ENCODE results near the gene OVOL3. TPM values are rescaled to one million over a fixed set of nuclear protein-coding genes. Genes with fewer than 3 reads are reported as not detected.

OVOL3 gene
- total and polyA plus RNA-seq, 3 donors from 2014 or later: 2.6 to 3.4 (median 3.3) TPM

- no peak for DNase-seq
- Histone ChIP-seq H3K36me3 (ENCODE audit: low read depth, missing control alignments) (no peaks in the 10 kb centered on the region), H3K4me3 (no peak overlapping the region), H3K9me3 (no peaks in the 10 kb centered on the region), H3K4me1 (no peaks in the 10 kb centered on the region), H3K27me3 (no peaks in the 10 kb centered on the region), H3K27ac (no peak overlapping the region)
- no peak for TF ChIP-seq CTCF (IDR thresholded peaks at IDR 0.05)
- no peak for TF ChIP-seq POLR2A (IDR thresholded peaks at IDR 0.05)
- WGBS, 2 donors: 89 to 94% methylated on average over 11 to 12 of the region's 12 CpGs
- intact Hi-C loops (cut with DNase I; ENCODE audit: low total_unique reads): no loop called here
These were observed 6.9 kb upstream of the OVOL3 start for GRCh38 chr19:36103842-36104552.

- DNase-seq: no peak
- TF ChIP-seq POLR2A (IDR thresholded peaks at IDR 0.05): no peak
- no peak for TF ChIP-seq CTCF (IDR thresholded peaks at IDR 0.05)
- 81 to 95% methylated on average over 6 of the region's 6 CpGs for WGBS, 2 donors
- Histone ChIP-seq H3K36me3 (ENCODE audit: low read depth, missing control alignments) (no peaks in the 10 kb centered on the region), H3K4me3 (no peak overlapping the region), H3K27ac (no peak overlapping the region), H3K27me3 (no peaks in the 10 kb centered on the region), H3K9me3 (no peaks in the 10 kb centered on the region), H3K4me1 (no peaks in the 10 kb centered on the region)
- intact Hi-C loops (cut with DNase I; ENCODE audit: low total_unique reads): no loop called here
These were observed 4.5 kb upstream of the OVOL3 start for GRCh38 chr19:36106441-36106840.

- H3K4me3 ChIP-seq: no peak overlapping the region
- no peak for DNase-seq
These were observed 4.0 kb upstream of the OVOL3 start for GRCh38 chr19:36106991-36107390.

GRCh38 chr19:36108684-36109083 lies 2.3 kb upstream of the OVOL3 start:
- H3K9me3 ChIP-seq: no peaks in the 10 kb centered on the region
- no peak overlapping the region for H3K4me3 ChIP-seq
- 93 to 100% methylated on average over 3 of the region's 3 CpGs for WGBS, 2 donors
- H3K27me3 ChIP-seq: no peaks in the 10 kb centered on the region
- peaks cover 4% of the 10 kb centered on the region for H3K4me1 ChIP-seq
- TF ChIP-seq CTCF (IDR thresholded peaks at IDR 0.05) (no peak), POLR2A (IDR thresholded peaks at IDR 0.05) (no peak)
- no peak overlapping the region for H3K27ac ChIP-seq
- DNase-seq: no peak
- no peaks in the 10 kb centered on the region for H3K36me3 ChIP-seq (ENCODE audit: low read depth, missing control alignments)
- intact Hi-C loops (cut with DNase I; ENCODE audit: low total_unique reads): no loop called here

More at GRCh38 chr19:36106991-36107390, 4.0 kb upstream of the OVOL3 start:
- Histone ChIP-seq H3K36me3 (ENCODE audit: low read depth, missing control alignments) (no peaks in the 10 kb centered on the region), H3K4me1 (no peaks in the 10 kb centered on the region), H3K9me3 (no peaks in the 10 kb centered on the region), H3K27me3 (no peaks in the 10 kb centered on the region), H3K27ac (no peak overlapping the region)
- intact Hi-C loops (cut with DNase I; ENCODE audit: low total_unique reads): no loop called here
- 89 to 100% methylated on average over 3 to 5 of the region's 5 CpGs for WGBS, 2 donors
- TF ChIP-seq CTCF (IDR thresholded peaks at IDR 0.05): no peak
- TF ChIP-seq POLR2A (IDR thresholded peaks at IDR 0.05): no peak

GRCh38 chr19:36111200-36111539 lies 227 bp downstream of the OVOL3 start:
- DNase-seq: no peak
- H3K9me3 ChIP-seq: no peaks in the 10 kb centered on the region
- peaks cover 12% of the 10 kb centered on the region for H3K4me1 ChIP-seq
- 81 to 89% methylated on average over 9 to 11 of the region's 13 CpGs for WGBS, 2 donors
- TF ChIP-seq CTCF (IDR thresholded peaks at IDR 0.05) (no peak), POLR2A (IDR thresholded peaks at IDR 0.05) (no peak)
- no peak overlapping the region for H3K4me3 ChIP-seq
- H3K27ac ChIP-seq: no peak overlapping the region
- intact Hi-C loops (cut with DNase I; ENCODE audit: low total_unique reads): no loop called here
- no peaks in the 10 kb centered on the region for H3K36me3 ChIP-seq (ENCODE audit: low read depth, missing control alignments)
- H3K27me3 ChIP-seq: no peaks in the 10 kb centered on the region
